Fibroblast of mammary gland (primary cell): ENCODE measurements around the gene PDCD1LG2.

ENCODE experiments used
- DNase-seq: peaks from one replicate; pipeline ENCODE4 v3.0.0-alpha.2; 2010; ENCODE audit warnings: low read depth
- H3K4me3 ChIP-seq: 2 replicates; pipeline ENCODE4 v1.5.1; 2011; ENCODE audit warnings: low read depth, mild to moderate bottlenecking, low read length, moderate library complexity; ENCODE audit not compliant: control insufficient read depth
- CTCF ChIP-seq: conservative IDR thresholded peaks from 2 replicates; pipeline ENCODE4 v1.5.1; 2011; ENCODE audit warnings: low read depth, low read length, inconsistent platforms; ENCODE audit not compliant: control insufficient read depth, insufficient read depth

The PDCD1LG2 gene

GRCh38 chr9:5478206-5478605, 32.1 kb upstream of the PDCD1LG2 start:
- no peak overlapping the region for H3K4me3 ChIP-seq
- no peak for DNase-seq
- no peak for TF ChIP-seq CTCF

- DNase-seq = no peak
- no peak for TF ChIP-seq CTCF
- no peak overlapping the region for H3K4me3 ChIP-seq
Measured at GRCh38 chr9:5479994-5480694, 30.2 kb upstream of the PDCD1LG2 start.

DNA sequence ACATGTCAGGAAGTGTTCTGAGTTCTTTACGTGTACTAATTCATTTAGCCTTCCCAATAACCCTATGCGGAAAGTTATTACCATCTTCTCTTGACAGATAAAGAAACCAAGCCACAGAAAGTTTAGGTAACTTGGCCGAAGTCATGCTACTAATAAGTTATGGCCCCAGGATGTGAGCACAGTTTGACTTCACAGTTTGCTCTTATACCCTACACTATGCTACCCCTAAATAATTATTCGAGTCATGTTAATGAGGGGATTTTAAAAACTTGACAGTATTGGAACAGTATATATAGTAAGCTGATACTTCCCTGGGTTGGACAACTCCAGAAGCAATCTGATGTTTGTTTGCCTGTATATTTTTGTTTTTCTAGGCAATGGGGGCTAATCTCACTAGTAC, 29.4 kb upstream of the PDCD1LG2 start:
- H3K4me3 ChIP-seq = no peak overlapping the region
- no peak for TF ChIP-seq CTCF
- no peak for DNase-seq

DNA sequence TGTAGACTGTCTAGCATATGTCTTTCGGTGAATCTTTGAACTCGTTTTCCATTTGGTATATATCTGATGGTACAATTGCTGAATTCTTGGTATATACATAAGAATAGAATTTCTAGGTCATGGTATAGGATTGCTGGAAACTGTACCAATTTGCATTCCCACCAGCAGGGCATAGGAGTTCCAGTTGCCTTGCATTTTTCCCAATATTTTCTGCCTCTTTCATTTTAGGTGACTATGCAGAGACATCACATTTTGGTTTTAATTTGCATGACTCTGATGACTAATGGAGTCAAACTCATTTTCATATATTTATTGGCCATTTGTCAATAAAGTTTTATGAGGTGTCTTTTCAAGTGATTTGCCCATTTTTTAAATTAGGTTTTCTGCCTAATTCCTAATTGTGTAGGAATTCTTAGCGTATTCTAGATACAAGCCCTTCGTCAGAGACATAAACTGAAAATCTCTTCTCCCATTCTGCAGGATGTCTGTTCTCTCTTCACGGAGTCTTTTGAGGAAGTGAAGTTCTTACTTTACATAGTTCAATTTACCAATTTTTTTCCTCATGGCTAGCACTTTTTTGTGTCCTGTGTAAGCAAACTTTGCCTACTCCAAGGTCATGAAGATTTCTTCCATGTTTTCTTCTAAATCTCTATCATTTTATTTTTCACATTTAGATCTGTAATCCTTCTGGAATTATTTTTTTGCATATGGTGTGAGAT, 28.9 kb upstream of the PDCD1LG2 start:
- peak; percentile 26 for TF ChIP-seq CTCF
- DNase-seq = no peak
- H3K4me3 ChIP-seq = no peak overlapping the region

- DNase-seq = no peak
- no peak for TF ChIP-seq CTCF
- no peak overlapping the region for H3K4me3 ChIP-seq
Measured at GRCh38 chr9:5482194-5482593, 28.1 kb upstream of the PDCD1LG2 start.

GRCh38 chr9:5483306-5483705, 27.0 kb upstream of the PDCD1LG2 start:
- no peak for TF ChIP-seq CTCF
- no peak for DNase-seq
- no peak overlapping the region for H3K4me3 ChIP-seq
